ENCODE data around the gene CD37.
"Not testable (repeated sequence)": the region's sequence is repeated elsewhere in the genome, so short reads cannot be mapped to it uniquely, and the experiment has no call there.

CD37 gene

GRCh38 chr19:49331187-49331586, 4.0 kb upstream of the CD37 start:
- not testable (repeated sequence) for DNase-seq

- DNase-seq = no peak
These were observed 3.6 kb upstream of the CD37 start for GRCh38 chr19:49331616-49332055.

GRCh38 chr19:49332691-49333417, 2.4 kb upstream of the CD37 start:
- not testable (repeated sequence) for DNase-seq

GRCh38 chr19:49333418-49333805, 1.8 kb upstream of the CD37 start:
- DNase-seq = no peak

GRCh38 chr19:49333811-49334288, 1.4 kb upstream of the CD37 start:
- DNase-seq = no peak

GRCh38 chr19:49335784-49336481, 727 bp downstream of the CD37 start:
- DNase-seq = no peak

GRCh38 chr19:49336482-49337266, 1.5 kb downstream of the CD37 start:
- DNase-seq = no peak

GRCh38 chr19:49337267-49338022, 2.2 kb downstream of the CD37 start:
- no peak for DNase-seq

- DNase-seq = no peak
These were observed 2.9 kb downstream of the CD37 start for GRCh38 chr19:49338023-49338677.

- DNase-seq = peak; percentile 61
These were observed 3.6 kb downstream of the CD37 start for GRCh38 chr19:49338691-49339300.

- peak; percentile 93 for DNase-seq
These were observed 4.3 kb downstream of the CD37 start for GRCh38 chr19:49339301-49340068.

GRCh38 chr19:49340069-49340864, 5.1 kb downstream of the CD37 start:
- peak; percentile 68 for DNase-seq

GRCh38 chr19:49340865-49341718, 5.9 kb downstream of the CD37 start:
- DNase-seq = no peak

GRCh38 chr19:49342291-49342721, 7.1 kb downstream of the CD37 start:
- DNase-seq = peak; percentile 13

GRCh38 chr19:49343123-49343522, 7.9 kb downstream of the CD37 start:
- peak; percentile 18 for DNase-seq

GRCh38 chr19:49344505-49345423, 9.6 kb downstream of the CD37 start:
- peak; percentile 5 for DNase-seq

GRCh38 chr19:49347191-49347590, 12.0 kb downstream of the CD37 start:
- DNase-seq = no peak

- no peak for DNase-seq
These were observed 12.6 kb downstream of the CD37 start for GRCh38 chr19:49347835-49348234.

Measured in right hindlimb (tissue), 1 donor.